CD4-positive, alpha-beta T cell (primary cell): Measurements from ENCODE around the gene DLG1. TPM values are rescaled to one million over a fixed set of nuclear protein-coding genes. Genes with fewer than 3 reads are reported as not detected.

ENCODE experiments used
- ATAC-seq: fragments of 200-7000 bp; cut with Tn5 transposase; one replicate; pipeline ENCODE4 v1.10.0; 2022; ENCODE audit warnings: mild to moderate bottlenecking; ENCODE audit not compliant: poor library complexity
- CTCF ChIA-PET: fragments of 350-600 bp; sonication (Branson Sonifier 250); formaldehyde crosslinking; loops from one replicate; lab custom pipeline; 2021; ENCODE audit warnings: antibody characterized with exemption, inconsistent platforms; lab: Charles Lee
- POLR2A ChIA-PET: fragments of 350-600 bp; sonication (Branson Sonifier 250); formaldehyde crosslinking; loops from one replicate; lab custom pipeline; 2021; ENCODE audit warnings: antibody characterized with exemption, inconsistent platforms; lab: Charles Lee
- DNase-seq, 14 experiments: peaks; one replicate each; pipeline ENCODE4 v3.0.0-alpha.2; 2013 to 2020; ENCODE audit warnings: mixed read lengths in 2 of 14
- H3K27ac ChIP-seq, 2 donors: one replicate each; pipeline versions ENCODE4 v1.5.1 to v1.7.0; 2013; ENCODE audit warnings: low read length in 2 of 2, low read depth in 1 of 2, mild to moderate bottlenecking in 1 of 2
- H3K27me3 ChIP-seq, 2 experiments: 1 replicate in 1 of 2; 2 replicates in 1 of 2; pipeline versions ENCODE4 v1.6.1 to v1.7.0; 2013; ENCODE audit warnings: low read length in 2 of 2, control low read depth in 1 of 2, mild to moderate bottlenecking in 1 of 2, moderate library complexity in 1 of 2; ENCODE audit not compliant: insufficient read depth in 2 of 2, control insufficient read depth in 1 of 2
- H3K36me3 ChIP-seq: one replicate; pipeline ENCODE4 v1.6.1; 2013; ENCODE audit warnings: low read length, control low read depth; ENCODE audit not compliant: insufficient read depth
- H3K4me1 ChIP-seq: one replicate; pipeline ENCODE4 v1.6.1; 2013; ENCODE audit warnings: low read length, control low read depth; ENCODE audit not compliant: insufficient read depth
- H3K4me3 ChIP-seq: one replicate; pipeline ENCODE4 v1.5.1; 2013; ENCODE audit warnings: mild to moderate bottlenecking, low read length, moderate library complexity
- H3K9me3 ChIP-seq, 2 experiments: 1 replicate in 1 of 2; 2 replicates in 1 of 2; pipeline versions ENCODE4 v1.6.1 to v1.7.0; 2013; ENCODE audit warnings: low read length in 2 of 2, mild to moderate bottlenecking in 2 of 2, control low read depth in 1 of 2, moderate library complexity in 1 of 2; ENCODE audit not compliant: control insufficient read depth in 1 of 2, insufficient read depth in 1 of 2
- H3K27ac Mint-ChIP-seq: one replicate; pipeline ENCODE4 v1.8.0; 2020; ENCODE audit warnings: mixed read lengths
- H3K27me3 Mint-ChIP-seq: one replicate; pipeline ENCODE4 v1.8.0; 2021; ENCODE audit warnings: mixed read lengths
- H3K36me3 Mint-ChIP-seq: one replicate; pipeline ENCODE4 v1.8.0; 2021; ENCODE audit warnings: low read depth, mixed read lengths
- H3K4me1 Mint-ChIP-seq: one replicate; pipeline ENCODE4 v1.8.0; 2021; ENCODE audit warnings: low read depth, mixed read lengths
- H3K4me3 Mint-ChIP-seq: one replicate; pipeline ENCODE4 v1.8.0; 2020; ENCODE audit warnings: mild to moderate bottlenecking, mixed read lengths
- H3K9me3 Mint-ChIP-seq: one replicate; pipeline ENCODE4 v1.8.0; 2020; ENCODE audit warnings: mixed read lengths
- CTCF ChIP-seq: fragments of 200-600 bp; IDR thresholded peaks from one replicate; pipeline ENCODE4 v1.8.0; 2022; ENCODE audit warnings: antibody characterized with exemption, mild to moderate bottlenecking
- intact Hi-C, 2 experiments: fragments of 100-400 bp; cut with DNase I in 1 of 2; cut with micrococcal nuclease in 1 of 2; formaldehyde crosslinking; loops; one replicate each; pipeline versions ENCODE4 v1.15.1 to v1.9.0; 2023 to 2025; cut with DNase I, micrococcal nuclease
- total RNA-seq, 174 experiments: library from RNA in 2 of 174; stranded (reverse) in 2 of 174; gene quantifications; one replicate each; pipeline ENCODE4 v1.2.3 and lab custom pipeline; 2021 to 2026

The DLG1 gene
- total RNA-seq, 2 experiments from 2014 or later: 86.8 to 91.8 TPM

- intact Hi-C loops: no loop called here
- peaks cover 68% of the 10 kb centered on the region for H3K4me1 Mint-ChIP-seq
These were observed 69.2 kb downstream of the DLG1 start for GRCh38 chr3:197229178-197229577.

GRCh38 chr3:197227780-197228574, 70.4 kb downstream of the DLG1 start:
- no peak for TF ChIP-seq CTCF
- intact Hi-C loops: no loop called here
- ATAC-seq: no peak
- Histone ChIP-seq H3K27me3 (no peaks in the 10 kb centered on the region), H3K4me3 (no peak overlapping the region), H3K36me3 (no peaks in the 10 kb centered on the region), H3K27ac (no peak overlapping the region), H3K4me1 (no peaks in the 10 kb centered on the region), H3K9me3 (no peaks in the 10 kb centered on the region)
- no peak overlapping the region for H3K4me3 Mint-ChIP-seq
- H3K36me3 Mint-ChIP-seq: peaks cover 5% of the 10 kb centered on the region
- no peak for DNase-seq
- ChIA-PET CTCF (no interaction called here), POLR2A (no interaction called here)
- H3K9me3 Mint-ChIP-seq: no peaks in the 10 kb centered on the region
- peaks cover 71% of the 10 kb centered on the region for H3K4me1 Mint-ChIP-seq
- no peak overlapping the region for H3K27ac Mint-ChIP-seq
- H3K27me3 Mint-ChIP-seq: no peaks in the 10 kb centered on the region

More at GRCh38 chr3:197229178-197229577, 69.2 kb downstream of the DLG1 start:
- Histone ChIP-seq H3K4me3 (no peak overlapping the region), H3K9me3 (no peaks in the 10 kb centered on the region), H3K4me1 (no peaks in the 10 kb centered on the region), H3K27ac (no peak overlapping the region), H3K27me3 (no peaks in the 10 kb centered on the region), H3K36me3 (no peaks in the 10 kb centered on the region)
- TF ChIP-seq CTCF: no peak
- Mint-ChIP-seq H3K36me3 (peaks cover 10% of the 10 kb centered on the region), H3K9me3 (no peaks in the 10 kb centered on the region), H3K27me3 (no peaks in the 10 kb centered on the region), H3K27ac (no peak overlapping the region), H3K4me3 (no peak overlapping the region)
- POLR2A ChIA-PET: no interaction called here
- no peak for ATAC-seq
- no peak for DNase-seq
- CTCF ChIA-PET: no interaction called here

- Mint-ChIP-seq H3K4me3 (no peak overlapping the region), H3K4me1 (peaks cover 72% of the 10 kb centered on the region), H3K9me3 (no peaks in the 10 kb centered on the region), H3K27me3 (no peaks in the 10 kb centered on the region), H3K36me3 (no peaks in the 10 kb centered on the region), H3K27ac (no peak overlapping the region)
- ChIA-PET POLR2A (interaction anchor here (1.1 to 1.3 kb wide), 2 partner anchors 11 to 16 kb away, joined by 3 to 4 read pairs; no protein-coding TSS in a partner anchor), CTCF (interaction anchor here (1.4 to 2.5 kb wide), 2 partner anchors 11 to 284 kb away, joined by 3 to 8 read pairs; no protein-coding TSS in a partner anchor)
- ATAC-seq (no peak), DNase-seq (no peak)
- H3K4me1 ChIP-seq: no peaks in the 10 kb centered on the region
- no peaks in the 10 kb centered on the region for H3K9me3 ChIP-seq
- no peak overlapping the region for H3K4me3 ChIP-seq
- intact Hi-C loops: no loop called here
- no peaks in the 10 kb centered on the region for H3K27me3 ChIP-seq
- TF ChIP-seq CTCF: no peak
- no peak overlapping the region for H3K27ac ChIP-seq
- H3K36me3 ChIP-seq: no peaks in the 10 kb centered on the region
These were observed 72.2 kb downstream of the DLG1 start for GRCh38 chr3:197226179-197226578.
